ENCODE measurements around the gene CD82. TPM values are rescaled to one million over a fixed set of nuclear protein-coding genes. Genes with fewer than 3 reads are reported as not detected.

CD82 gene
- total RNA-seq, 1 experiment from 2014 or later, result 8.2 TPM

DNA sequence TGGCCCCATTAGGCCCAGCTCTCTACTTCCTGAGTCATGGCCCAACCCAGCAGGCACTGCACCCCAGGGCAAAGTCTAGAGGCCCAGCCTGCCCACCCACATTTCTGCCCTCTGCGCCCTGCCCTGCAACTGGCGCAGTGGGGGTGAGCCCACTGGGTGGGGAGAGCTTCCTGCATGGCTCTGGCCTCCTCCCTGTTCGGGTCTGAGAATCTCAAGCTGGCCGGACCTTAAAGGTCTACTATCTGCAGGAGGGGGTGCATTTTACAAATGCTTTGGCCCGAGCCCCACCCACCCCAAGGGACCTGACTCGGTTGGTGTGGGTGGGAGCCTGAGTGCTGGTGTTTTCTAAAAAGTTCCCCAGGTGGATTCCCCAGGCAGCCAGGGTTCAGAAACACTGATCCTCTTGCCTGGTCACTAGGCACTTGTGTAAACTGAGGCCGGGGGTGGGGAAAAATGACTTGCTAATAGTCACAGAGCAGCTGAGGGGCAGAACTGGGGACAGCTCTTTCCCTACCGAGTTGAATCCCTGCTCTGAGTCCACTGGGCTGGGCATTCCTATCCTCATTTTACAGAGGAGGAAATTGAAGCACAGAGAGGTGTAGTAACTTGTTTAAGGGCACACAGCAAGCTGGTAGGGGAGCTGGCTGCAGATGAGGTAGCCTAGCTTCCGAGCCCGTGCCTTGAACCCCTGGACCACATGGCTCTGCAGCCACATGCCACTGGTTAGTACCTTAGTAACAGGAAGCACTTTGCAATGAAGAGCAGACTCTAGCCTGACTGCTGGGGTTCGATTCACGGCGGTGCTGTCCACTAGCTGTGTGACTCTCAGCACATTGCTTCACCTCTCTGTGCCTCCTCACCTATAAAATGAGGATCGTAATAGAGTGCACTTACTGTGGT, 36.3 kb downstream of the CD82 start:
- no peak for DNase-seq (ENCODE audit: low spot score)
- H3K36me3 ChIP-seq (ENCODE audit: insufficient read depth, low read length, poor library complexity, severe bottlenecking), result no peaks in the 10 kb centered on the region
- no peak for TF ChIP-seq EZH2 (IDR thresholded peaks at IDR 0.05; ENCODE audit: borderline replicate concordance, low read depth, low read length, poor library complexity, severe bottlenecking)
- TF ChIP-seq, protein P1, sequence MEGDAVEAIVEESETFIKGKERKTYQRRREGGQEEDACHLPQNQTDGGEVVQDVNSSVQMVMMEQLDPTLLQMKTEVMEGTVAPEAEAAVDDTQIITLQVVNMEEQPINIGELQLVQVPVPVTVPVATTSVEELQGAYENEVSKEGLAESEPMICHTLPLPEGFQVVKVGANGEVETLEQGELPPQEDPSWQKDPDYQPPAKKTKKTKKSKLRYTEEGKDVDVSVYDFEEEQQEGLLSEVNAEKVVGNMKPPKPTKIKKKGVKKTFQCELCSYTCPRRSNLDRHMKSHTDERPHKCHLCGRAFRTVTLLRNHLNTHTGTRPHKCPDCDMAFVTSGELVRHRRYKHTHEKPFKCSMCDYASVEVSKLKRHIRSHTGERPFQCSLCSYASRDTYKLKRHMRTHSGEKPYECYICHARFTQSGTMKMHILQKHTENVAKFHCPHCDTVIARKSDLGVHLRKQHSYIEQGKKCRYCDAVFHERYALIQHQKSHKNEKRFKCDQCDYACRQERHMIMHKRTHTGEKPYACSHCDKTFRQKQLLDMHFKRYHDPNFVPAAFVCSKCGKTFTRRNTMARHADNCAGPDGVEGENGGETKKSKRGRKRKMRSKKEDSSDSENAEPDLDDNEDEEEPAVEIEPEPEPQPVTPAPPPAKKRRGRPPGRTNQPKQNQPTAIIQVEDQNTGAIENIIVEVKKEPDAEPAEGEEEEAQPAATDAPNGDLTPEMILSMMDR (conservative IDR thresholded peaks at IDR 0.05; ENCODE audit: low read depth, low read length), result no peak
- H3K27ac ChIP-seq (ENCODE audit: low read depth, low read length, poor library complexity, severe bottlenecking), result no peak overlapping the region
- no peak overlapping the region for H3K4me3 ChIP-seq (ENCODE audit: low read depth, low read length, poor library complexity, severe bottlenecking)
- ChIA-PET POLR2A (ENCODE audit: low non-redundant PET) (no interaction called here), CTCF (interaction anchor here (0.7 to 2.0 kb wide), 2 partner anchors 16 to 46 kb away, joined by 3 to 11 read pairs; no protein-coding TSS in a partner anchor)
- BruUV-seq (replicated peaks), result no TSS peak
- intact Hi-C loops (cut with micrococcal nuclease; ENCODE audit: unreplicated experiment), result no loop called here
- peaks cover 15% of the 10 kb centered on the region for H3K4me1 ChIP-seq (ENCODE audit: insufficient read depth, low read length, poor library complexity, severe bottlenecking)
- H3K27me3 ChIP-seq (replicated peaks; ENCODE audit: insufficient read depth, low read depth, low read length, poor library complexity), result no peaks in the 10 kb centered on the region
- no peaks in the 10 kb centered on the region for H3K9me3 ChIP-seq (ENCODE audit: low read depth, low read length, poor library complexity, severe bottlenecking)

DNA sequence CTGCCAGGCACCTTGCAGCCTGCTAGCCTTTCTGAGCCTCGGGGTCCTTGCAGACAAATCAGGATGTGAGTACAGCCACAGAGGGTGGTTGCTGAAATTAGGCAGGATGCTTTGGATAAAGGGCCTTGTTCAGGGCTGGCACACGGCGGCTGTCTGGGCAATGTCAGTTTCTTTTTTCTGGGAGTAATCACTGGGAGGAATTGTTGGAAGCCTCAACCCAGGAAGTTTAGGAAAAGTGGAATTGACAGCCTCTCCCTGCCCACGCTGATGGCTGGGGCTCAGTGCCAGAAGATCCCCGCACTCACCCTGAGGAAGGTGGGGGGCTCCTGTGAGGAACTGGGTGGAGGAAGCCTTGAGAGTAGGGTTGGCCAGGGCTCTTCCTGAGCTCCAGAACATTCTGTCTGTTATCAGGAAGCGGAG, 37.4 kb downstream of the CD82 start:
- Histone ChIP-seq H3K27ac (ENCODE audit: low read depth, low read length, poor library complexity, severe bottlenecking) (no peak overlapping the region), H3K4me1 (ENCODE audit: insufficient read depth, low read length, poor library complexity, severe bottlenecking) (peaks cover 17% of the 10 kb centered on the region), H3K27me3 (replicated peaks; ENCODE audit: insufficient read depth, low read depth, low read length, poor library complexity) (no peaks in the 10 kb centered on the region), H3K9me3 (ENCODE audit: low read depth, low read length, poor library complexity, severe bottlenecking) (no peaks in the 10 kb centered on the region), H3K4me3 (ENCODE audit: low read depth, low read length, poor library complexity, severe bottlenecking) (no peak overlapping the region), H3K36me3 (ENCODE audit: insufficient read depth, low read length, poor library complexity, severe bottlenecking) (no peaks in the 10 kb centered on the region)
- TF ChIP-seq, protein P1 (conservative IDR thresholded peaks at IDR 0.05; ENCODE audit: low read depth, low read length), result no peak
- TF ChIP-seq EZH2 (IDR thresholded peaks at IDR 0.05; ENCODE audit: borderline replicate concordance, low read depth, low read length, poor library complexity, severe bottlenecking), result no peak
- no TSS peak for BruUV-seq (replicated peaks)
- no peak for DNase-seq (ENCODE audit: low spot score)
- ChIA-PET POLR2A (ENCODE audit: low non-redundant PET) (no interaction called here), CTCF (interaction anchor here (1.5 kb wide), 1 partner anchor 18 kb away, joined by 4 read pairs; no protein-coding TSS in a partner anchor)
- intact Hi-C loops (cut with micrococcal nuclease; ENCODE audit: unreplicated experiment), result no loop called here

DNA sequence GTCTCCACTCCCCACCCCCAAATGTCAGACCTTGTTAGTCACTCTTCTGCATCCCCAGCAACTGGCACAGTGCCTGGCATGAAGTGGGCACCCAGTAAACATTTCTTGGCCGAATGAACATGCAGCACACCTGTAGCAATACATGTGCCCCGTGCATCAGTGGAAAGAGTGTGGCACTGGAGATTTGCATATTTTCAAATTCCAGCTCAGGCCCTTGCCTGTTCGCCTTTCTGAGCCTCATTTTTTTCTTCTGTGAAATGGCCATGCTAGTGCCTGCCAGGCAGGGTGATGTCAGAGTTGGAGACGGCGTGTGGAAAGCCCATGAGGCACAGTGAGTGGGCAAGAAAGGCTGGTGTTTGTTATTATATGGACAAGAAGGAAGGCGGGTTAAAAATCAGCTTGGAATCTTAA, 38.7 kb downstream of the CD82 start:
- ChIA-PET CTCF (interaction anchor here (1.5 kb wide), 1 partner anchor 17 kb away, joined by 4 read pairs; no protein-coding TSS in a partner anchor), POLR2A (ENCODE audit: low non-redundant PET) (no interaction called here)
- intact Hi-C loops (cut with micrococcal nuclease; ENCODE audit: unreplicated experiment), result no loop called here
- Histone ChIP-seq H3K36me3 (ENCODE audit: insufficient read depth, low read length, poor library complexity, severe bottlenecking) (no peaks in the 10 kb centered on the region), H3K27me3 (replicated peaks; ENCODE audit: insufficient read depth, low read depth, low read length, poor library complexity) (no peaks in the 10 kb centered on the region), H3K9me3 (ENCODE audit: low read depth, low read length, poor library complexity, severe bottlenecking) (no peaks in the 10 kb centered on the region), H3K4me1 (ENCODE audit: insufficient read depth, low read length, poor library complexity, severe bottlenecking) (peaks cover 20% of the 10 kb centered on the region), H3K27ac (ENCODE audit: low read depth, low read length, poor library complexity, severe bottlenecking) (no peak overlapping the region), H3K4me3 (ENCODE audit: low read depth, low read length, poor library complexity, severe bottlenecking) (no peak overlapping the region)
- no peak for TF ChIP-seq EZH2 (IDR thresholded peaks at IDR 0.05; ENCODE audit: borderline replicate concordance, low read depth, low read length, poor library complexity, severe bottlenecking)
- TF ChIP-seq, protein P1 (conservative IDR thresholded peaks at IDR 0.05; ENCODE audit: low read depth, low read length), result no peak
- no TSS peak for BruUV-seq (replicated peaks)
- DNase-seq (ENCODE audit: low spot score), result no peak

All from A673 (cell line).